Retinal pigment epithelial cell (primary cell): ENCODE measurements around the gene RIC3.

ENCODE experiments used
- DNase-seq: peaks from one replicate; pipeline ENCODE4 v3.0.0-alpha.2; 2010; ENCODE audit warnings: low read depth
- H3K4me3 ChIP-seq: 2 replicates; pipeline ENCODE4 v1.5.1; 2011; ENCODE audit warnings: mild to moderate bottlenecking, low read length, control low read depth, moderate library complexity
- TF ChIP-seq, protein P1 (sequence below): conservative IDR thresholded peaks from 2 replicates; pipeline ENCODE4 v1.5.1; 2011; ENCODE audit warnings: low read depth, low read length, control low read depth, inconsistent platforms

The RIC3 gene

DNA sequence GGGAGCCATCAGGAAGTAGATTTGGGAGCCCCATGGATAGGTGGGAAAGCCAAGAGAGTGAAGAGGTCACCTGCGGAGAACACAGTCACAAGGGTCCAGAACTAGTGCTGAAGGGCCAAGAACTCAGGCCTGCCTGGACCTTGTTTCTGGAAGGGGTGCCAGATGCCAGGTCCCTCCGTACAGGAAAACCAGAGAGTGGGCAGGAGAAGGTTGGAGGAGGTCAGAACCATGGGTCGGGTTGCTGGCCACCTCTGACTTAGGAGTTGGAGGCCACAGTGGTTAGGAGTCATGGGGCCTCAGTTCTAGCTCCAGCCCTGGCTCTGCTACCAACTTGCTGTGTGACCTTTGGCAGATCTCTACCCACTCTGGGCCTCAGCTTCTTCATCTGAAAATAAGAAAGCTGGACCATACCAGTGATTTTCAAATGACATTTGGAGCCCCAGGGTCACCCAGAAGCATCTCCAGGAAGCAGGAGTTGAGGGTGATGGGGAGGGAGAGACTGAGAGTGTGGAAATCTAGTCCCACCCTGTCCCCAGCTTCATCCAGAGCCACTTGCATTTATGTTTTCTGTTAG lies 108.6 kb downstream of the RIC3 start:
- DNase-seq: no peak
- no peak overlapping the region for H3K4me3 ChIP-seq
- TF ChIP-seq, protein P1, sequence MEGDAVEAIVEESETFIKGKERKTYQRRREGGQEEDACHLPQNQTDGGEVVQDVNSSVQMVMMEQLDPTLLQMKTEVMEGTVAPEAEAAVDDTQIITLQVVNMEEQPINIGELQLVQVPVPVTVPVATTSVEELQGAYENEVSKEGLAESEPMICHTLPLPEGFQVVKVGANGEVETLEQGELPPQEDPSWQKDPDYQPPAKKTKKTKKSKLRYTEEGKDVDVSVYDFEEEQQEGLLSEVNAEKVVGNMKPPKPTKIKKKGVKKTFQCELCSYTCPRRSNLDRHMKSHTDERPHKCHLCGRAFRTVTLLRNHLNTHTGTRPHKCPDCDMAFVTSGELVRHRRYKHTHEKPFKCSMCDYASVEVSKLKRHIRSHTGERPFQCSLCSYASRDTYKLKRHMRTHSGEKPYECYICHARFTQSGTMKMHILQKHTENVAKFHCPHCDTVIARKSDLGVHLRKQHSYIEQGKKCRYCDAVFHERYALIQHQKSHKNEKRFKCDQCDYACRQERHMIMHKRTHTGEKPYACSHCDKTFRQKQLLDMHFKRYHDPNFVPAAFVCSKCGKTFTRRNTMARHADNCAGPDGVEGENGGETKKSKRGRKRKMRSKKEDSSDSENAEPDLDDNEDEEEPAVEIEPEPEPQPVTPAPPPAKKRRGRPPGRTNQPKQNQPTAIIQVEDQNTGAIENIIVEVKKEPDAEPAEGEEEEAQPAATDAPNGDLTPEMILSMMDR: no peak

DNA sequence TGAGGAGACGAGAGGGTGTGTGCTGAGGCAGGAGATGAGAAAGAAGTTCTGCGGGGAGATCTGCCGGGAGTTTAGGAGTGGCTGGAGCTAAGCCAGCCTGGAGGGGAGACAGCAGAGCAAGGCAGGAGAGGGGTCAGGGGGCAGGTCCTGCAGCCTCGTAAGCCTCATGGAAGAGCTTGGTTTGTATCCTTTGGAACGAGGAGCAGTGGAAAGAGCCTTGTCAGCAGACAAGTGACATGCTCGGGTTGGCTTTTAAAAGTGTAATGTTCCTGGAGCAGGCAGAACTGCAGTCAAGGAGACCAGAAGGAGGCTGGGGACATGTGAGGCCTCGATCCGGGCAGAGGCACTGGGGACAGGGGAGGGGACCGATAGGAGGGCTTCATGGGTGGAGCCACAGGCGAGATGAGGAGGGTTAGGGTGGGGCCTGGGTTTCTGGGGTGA lies 109.2 kb downstream of the RIC3 start:
- TF ChIP-seq, protein P1: no peak
- no peak overlapping the region for H3K4me3 ChIP-seq
- no peak for DNase-seq

DNA sequence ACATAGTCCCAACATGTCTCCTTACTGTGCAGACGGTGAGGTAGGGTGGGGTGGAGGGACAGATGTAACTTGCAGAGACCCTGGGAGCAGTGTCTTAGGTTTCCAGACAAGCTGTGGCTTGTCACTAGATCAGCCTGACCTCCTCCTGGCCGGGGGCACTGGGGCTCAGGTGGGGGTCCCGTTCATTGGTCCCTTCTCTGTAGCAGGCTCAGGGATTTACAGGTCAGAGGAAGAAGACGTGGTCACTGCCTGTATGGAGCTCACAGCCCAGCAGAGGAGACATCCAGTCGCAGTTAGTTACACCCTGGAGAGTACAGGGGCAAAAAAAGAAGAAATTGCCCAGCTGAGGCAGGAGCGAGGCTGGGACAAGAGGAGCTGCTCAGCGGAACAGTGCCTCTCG lies 109.8 kb downstream of the RIC3 start:
- DNase-seq: no peak
- no peak overlapping the region for H3K4me3 ChIP-seq
- TF ChIP-seq, protein P1: no peak

DNA sequence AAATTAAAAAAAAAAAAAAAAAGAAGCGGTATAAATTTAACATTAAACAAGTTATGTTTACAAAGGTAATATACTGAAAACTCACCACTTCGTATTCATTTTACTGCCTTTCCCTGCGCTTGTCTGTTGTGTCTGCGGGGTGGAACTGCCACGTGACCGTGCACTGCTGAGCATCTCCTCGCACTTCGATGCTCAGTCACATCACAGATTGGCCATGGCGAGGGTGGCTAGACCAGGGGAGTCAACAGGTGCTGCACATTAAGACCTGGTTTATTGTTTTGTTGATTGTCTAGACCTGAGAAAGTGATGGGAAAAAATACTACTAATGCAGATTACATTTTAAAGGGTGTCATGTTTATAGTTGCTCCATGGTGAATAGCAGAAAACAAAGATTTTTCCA lies 110.6 kb downstream of the RIC3 start:
- TF ChIP-seq, protein P1: no peak

DNA sequence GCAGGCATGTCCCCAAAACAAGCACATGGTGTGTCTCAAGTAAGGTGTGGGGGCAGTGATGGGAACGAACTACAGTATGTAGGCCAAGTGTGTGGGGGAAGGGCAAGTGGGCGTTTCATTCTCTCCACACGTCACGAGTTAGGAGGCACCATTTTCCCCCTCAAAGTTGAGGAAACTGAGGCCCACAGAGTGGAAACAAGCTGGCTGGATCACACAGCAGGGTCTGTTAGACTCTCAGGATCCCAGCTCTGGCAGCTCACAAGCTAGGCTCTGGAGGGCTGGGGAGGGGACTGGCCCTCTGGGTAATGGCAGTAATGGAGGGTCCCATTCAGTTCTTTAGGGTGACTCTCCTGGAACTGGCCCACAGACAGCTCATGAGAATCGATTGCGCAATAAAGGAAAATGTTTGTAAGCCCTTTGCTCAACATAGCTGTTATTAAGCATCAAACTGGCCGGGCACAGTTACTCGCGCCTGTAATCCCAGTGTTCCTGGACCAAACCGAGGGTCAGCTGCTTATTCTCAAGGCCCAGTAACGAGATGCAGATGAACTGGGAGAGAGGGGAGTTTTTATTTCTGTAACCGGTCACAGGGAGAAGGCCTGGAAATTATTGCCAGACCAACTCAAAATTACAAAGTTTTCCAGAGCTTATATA lies 111.9 kb downstream of the RIC3 start:
- H3K4me3 ChIP-seq: no peak overlapping the region
- peak; percentile 42 for DNase-seq
- TF ChIP-seq, protein P1: no peak

More for the DNA sequence above, 110.6 kb downstream of the RIC3 start:
- H3K4me3 ChIP-seq: no peak overlapping the region
- DNase-seq: no peak
